ENCODE results near the gene ALK. TPM values are rescaled to one million over a fixed set of nuclear protein-coding genes. Genes with fewer than 3 reads are reported as not detected.

The ALK gene
- total RNA-seq, 1 experiment from 2014 or later, result 14.7 TPM

DNA sequence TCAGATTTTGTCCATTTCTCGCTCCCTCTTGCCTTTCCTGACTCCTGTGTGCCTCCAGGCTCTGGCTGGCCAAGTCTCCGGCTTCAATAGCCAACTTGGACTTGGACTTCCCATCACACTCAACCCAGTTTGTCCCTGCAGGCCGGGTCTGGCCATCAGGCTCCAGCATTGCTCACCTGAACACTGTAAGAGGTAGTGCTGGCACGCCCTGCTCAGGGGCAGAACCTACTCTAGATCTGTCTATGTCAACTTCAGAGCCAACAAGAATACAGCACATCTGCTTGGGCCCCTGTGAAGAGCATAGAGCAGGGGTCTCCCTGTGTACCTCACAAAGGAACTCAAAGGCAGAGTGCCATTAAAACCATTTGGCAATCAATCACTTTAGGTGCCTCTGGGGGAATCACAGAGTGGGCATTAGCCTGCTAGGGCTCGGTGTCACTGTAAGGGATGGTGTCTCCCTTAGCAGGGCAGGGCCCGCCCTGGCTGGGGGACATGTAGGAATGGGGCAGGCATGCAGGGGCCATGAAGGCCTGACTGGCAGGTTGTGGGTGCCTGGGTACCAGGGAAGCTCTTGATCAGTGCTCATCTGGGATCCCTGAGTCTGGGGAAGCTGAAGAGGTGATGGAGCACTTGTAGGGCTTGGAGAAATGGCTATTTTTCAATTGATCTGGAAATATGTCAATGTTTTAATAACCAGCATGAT is 480.3 kb downstream of the ALK start:
- DNase-seq (ENCODE audit: low spot score), result no peak
- H3K36me3 ChIP-seq (ENCODE audit: insufficient read depth, low read length, poor library complexity, severe bottlenecking), result no peaks in the 10 kb centered on the region
- POLR2A ChIA-PET (ENCODE audit: low non-redundant PET), result no interaction called here
- intact Hi-C loops (cut with micrococcal nuclease; ENCODE audit: unreplicated experiment), result no loop called here
- no peak overlapping the region for H3K4me3 ChIP-seq (ENCODE audit: low read depth, low read length, poor library complexity, severe bottlenecking)
- peaks cover 16% of the 10 kb centered on the region for H3K4me1 ChIP-seq (ENCODE audit: insufficient read depth, low read length, poor library complexity, severe bottlenecking)
- TF ChIP-seq, protein P1, sequence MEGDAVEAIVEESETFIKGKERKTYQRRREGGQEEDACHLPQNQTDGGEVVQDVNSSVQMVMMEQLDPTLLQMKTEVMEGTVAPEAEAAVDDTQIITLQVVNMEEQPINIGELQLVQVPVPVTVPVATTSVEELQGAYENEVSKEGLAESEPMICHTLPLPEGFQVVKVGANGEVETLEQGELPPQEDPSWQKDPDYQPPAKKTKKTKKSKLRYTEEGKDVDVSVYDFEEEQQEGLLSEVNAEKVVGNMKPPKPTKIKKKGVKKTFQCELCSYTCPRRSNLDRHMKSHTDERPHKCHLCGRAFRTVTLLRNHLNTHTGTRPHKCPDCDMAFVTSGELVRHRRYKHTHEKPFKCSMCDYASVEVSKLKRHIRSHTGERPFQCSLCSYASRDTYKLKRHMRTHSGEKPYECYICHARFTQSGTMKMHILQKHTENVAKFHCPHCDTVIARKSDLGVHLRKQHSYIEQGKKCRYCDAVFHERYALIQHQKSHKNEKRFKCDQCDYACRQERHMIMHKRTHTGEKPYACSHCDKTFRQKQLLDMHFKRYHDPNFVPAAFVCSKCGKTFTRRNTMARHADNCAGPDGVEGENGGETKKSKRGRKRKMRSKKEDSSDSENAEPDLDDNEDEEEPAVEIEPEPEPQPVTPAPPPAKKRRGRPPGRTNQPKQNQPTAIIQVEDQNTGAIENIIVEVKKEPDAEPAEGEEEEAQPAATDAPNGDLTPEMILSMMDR (conservative IDR thresholded peaks at IDR 0.05; ENCODE audit: low read depth, low read length), result no peak
- no peak for TF ChIP-seq EZH2 (IDR thresholded peaks at IDR 0.05; ENCODE audit: borderline replicate concordance, low read depth, low read length, poor library complexity, severe bottlenecking)
- CTCF ChIA-PET, result no interaction called here
- no TSS peak for BruUV-seq (replicated peaks)
- no peaks in the 10 kb centered on the region for H3K9me3 ChIP-seq (ENCODE audit: low read depth, low read length, poor library complexity, severe bottlenecking)
- no peak overlapping the region for H3K27ac ChIP-seq (ENCODE audit: low read depth, low read length, poor library complexity, severe bottlenecking)
- H3K27me3 ChIP-seq (replicated peaks; ENCODE audit: insufficient read depth, low read depth, low read length, poor library complexity), result no peaks in the 10 kb centered on the region

DNA sequence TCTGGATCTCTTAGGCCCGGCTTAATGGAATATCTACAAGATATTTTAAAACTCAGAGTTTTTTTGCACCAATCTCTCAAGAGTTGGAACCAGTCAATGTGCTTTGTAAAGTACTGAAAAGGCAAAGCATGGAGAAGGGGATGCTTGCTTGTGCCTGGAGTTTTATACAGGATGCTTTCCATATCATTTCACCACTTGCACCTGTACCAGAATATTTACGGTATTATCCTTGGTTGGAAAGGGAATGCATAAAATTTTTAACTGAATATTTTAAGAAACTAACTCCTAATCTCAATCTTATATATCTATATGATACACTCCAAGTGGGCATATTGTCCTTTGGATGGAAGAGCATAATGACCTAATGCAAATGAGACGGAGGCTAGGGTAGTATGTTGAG is 487.5 kb downstream of the ALK start:
- intact Hi-C loops (cut with micrococcal nuclease; ENCODE audit: unreplicated experiment), result no loop called here

DNA sequence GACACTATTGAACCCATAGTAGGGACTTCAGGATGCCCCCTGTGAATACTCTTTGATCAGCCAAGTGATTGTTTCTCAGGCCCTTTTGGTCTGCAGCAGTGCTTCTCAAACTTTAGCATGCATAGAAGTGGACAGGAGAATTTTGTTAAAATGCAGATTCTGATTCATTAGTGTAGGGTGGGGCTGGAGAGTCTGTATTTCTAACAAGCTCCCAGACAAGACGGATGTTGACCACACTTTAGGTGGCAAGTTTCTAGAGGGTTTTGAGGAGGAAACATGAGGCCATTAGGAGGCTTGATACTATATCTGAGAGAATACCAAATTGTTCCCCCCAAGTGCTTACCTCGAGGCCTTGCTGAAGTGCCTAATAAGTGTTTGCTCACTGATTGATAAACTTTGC is 488.3 kb downstream of the ALK start:
- H3K4me3 ChIP-seq (ENCODE audit: low read depth, low read length, poor library complexity, severe bottlenecking), result no peak overlapping the region
- DNase-seq (ENCODE audit: low spot score), result no peak
- no peak overlapping the region for H3K27ac ChIP-seq (ENCODE audit: low read depth, low read length, poor library complexity, severe bottlenecking)
- no TSS peak for BruUV-seq (replicated peaks)
- H3K27me3 ChIP-seq (replicated peaks; ENCODE audit: insufficient read depth, low read depth, low read length, poor library complexity), result no peaks in the 10 kb centered on the region
- POLR2A ChIA-PET (ENCODE audit: low non-redundant PET), result no interaction called here
- TF ChIP-seq, protein P1 (conservative IDR thresholded peaks at IDR 0.05; ENCODE audit: low read depth, low read length), result no peak
- TF ChIP-seq EZH2 (IDR thresholded peaks at IDR 0.05; ENCODE audit: borderline replicate concordance, low read depth, low read length, poor library complexity, severe bottlenecking), result no peak
- CTCF ChIA-PET, result no interaction called here
- no peaks in the 10 kb centered on the region for H3K9me3 ChIP-seq (ENCODE audit: low read depth, low read length, poor library complexity, severe bottlenecking)
- no peaks in the 10 kb centered on the region for H3K4me1 ChIP-seq (ENCODE audit: insufficient read depth, low read length, poor library complexity, severe bottlenecking)
- H3K36me3 ChIP-seq (ENCODE audit: insufficient read depth, low read length, poor library complexity, severe bottlenecking), result no peaks in the 10 kb centered on the region
- intact Hi-C loops (cut with micrococcal nuclease; ENCODE audit: unreplicated experiment), result no loop called here

More for the DNA sequence above, 487.5 kb downstream of the ALK start:
- TF ChIP-seq, protein P1 (conservative IDR thresholded peaks at IDR 0.05; ENCODE audit: low read depth, low read length), result no peak
- no peak for TF ChIP-seq EZH2 (IDR thresholded peaks at IDR 0.05; ENCODE audit: borderline replicate concordance, low read depth, low read length, poor library complexity, severe bottlenecking)
- Histone ChIP-seq H3K27ac (ENCODE audit: low read depth, low read length, poor library complexity, severe bottlenecking) (no peak overlapping the region), H3K4me1 (ENCODE audit: insufficient read depth, low read length, poor library complexity, severe bottlenecking) (no peaks in the 10 kb centered on the region), H3K4me3 (ENCODE audit: low read depth, low read length, poor library complexity, severe bottlenecking) (no peak overlapping the region), H3K9me3 (ENCODE audit: low read depth, low read length, poor library complexity, severe bottlenecking) (no peaks in the 10 kb centered on the region), H3K36me3 (ENCODE audit: insufficient read depth, low read length, poor library complexity, severe bottlenecking) (no peaks in the 10 kb centered on the region), H3K27me3 (replicated peaks; ENCODE audit: insufficient read depth, low read depth, low read length, poor library complexity) (no peaks in the 10 kb centered on the region)
- no peak for DNase-seq (ENCODE audit: low spot score)
- POLR2A ChIA-PET (ENCODE audit: low non-redundant PET), result no interaction called here
- CTCF ChIA-PET, result no interaction called here
- no TSS peak for BruUV-seq (replicated peaks)

All from A673 (cell line).